Fibroblast of lung (primary cell): ENCODE measurements around the gene ROR2. TPM values are rescaled to one million over a fixed set of nuclear protein-coding genes. Genes with fewer than 3 reads are reported as not detected.

Source experiments
- DNase-seq, 2 donors: peaks; one replicate each; pipeline versions ENCODE4 v3.0.0 to v3.0.0-alpha.2; 2010; ENCODE audit warnings: low read depth in 2 of 2
- H2AFZ ChIP-seq: 2 replicates; pipeline ENCODE4 v1.5.1; 2012; ENCODE audit warnings: low read length, control low read depth, inconsistent platforms
- H3K27ac ChIP-seq: 2 replicates; pipeline ENCODE4 v1.5.1; 2011; ENCODE audit warnings: low read length, control low read depth; ENCODE audit not compliant: insufficient read depth
- H3K27me3 ChIP-seq: 2 replicates; pipeline ENCODE4 v1.5.1; 2011; ENCODE audit warnings: mild to moderate bottlenecking, low read length; ENCODE audit not compliant: control insufficient read depth, insufficient read depth
- H3K36me3 ChIP-seq: 2 replicates; pipeline ENCODE4 v1.5.1; 2011; ENCODE audit warnings: low read length; ENCODE audit not compliant: control insufficient read depth, insufficient read depth
- H3K4me1 ChIP-seq: 2 replicates; pipeline ENCODE4 v1.5.1; 2011; ENCODE audit warnings: low read length; ENCODE audit not compliant: control insufficient read depth, insufficient read depth; ENCODE audit errors: extremely low read depth
- H3K4me2 ChIP-seq: 2 replicates; pipeline ENCODE4 v1.5.1; 2011; ENCODE audit warnings: low read length, control low read depth; ENCODE audit not compliant: insufficient read depth; ENCODE audit errors: extremely low read depth
- H3K4me3 ChIP-seq, 4 experiments: fragments of 200-600 bp in 1 of 4; sonication (generic) in 1 of 4; replicated peaks in 1 of 4; 2 replicates each; pipeline ENCODE4 v1.5.1; 2011 to 2016; ENCODE audit warnings: low read length in 4 of 4, low read depth in 3 of 4, mild to moderate bottlenecking in 3 of 4, control low read depth in 2 of 4, inconsistent platforms in 1 of 4, mixed read lengths in 1 of 4; ENCODE audit not compliant: insufficient read depth in 1 of 4; ENCODE audit errors: control extremely low read depth in 1 of 4
- H3K79me2 ChIP-seq: 2 replicates; pipeline ENCODE4 v1.5.1; 2012; ENCODE audit warnings: mild to moderate bottlenecking, low read length, inconsistent platforms; ENCODE audit not compliant: control insufficient read depth, insufficient read depth
- H3K9ac ChIP-seq: 2 replicates; pipeline ENCODE4 v1.5.1; 2011; ENCODE audit warnings: mild to moderate bottlenecking, low read length, control low read depth; ENCODE audit not compliant: insufficient read depth
- H3K9me3 ChIP-seq: 2 replicates; pipeline ENCODE4 v1.5.1; 2012; ENCODE audit warnings: low read depth, low read length; ENCODE audit not compliant: control insufficient read depth, insufficient read depth
- H4K20me1 ChIP-seq: 2 replicates; pipeline ENCODE4 v1.5.1; 2011; ENCODE audit warnings: low read length; ENCODE audit not compliant: control insufficient read depth, insufficient read depth; ENCODE audit errors: extremely low read depth
- EZH2 ChIP-seq: IDR thresholded peaks from 2 replicates; pipeline ENCODE4 v1.5.1; 2012; ENCODE audit warnings: low read length, control low read depth, mild to moderate bottlenecking; ENCODE audit errors: missing control alignments
- polyA plus RNA-seq, 2 donors: library from polyadenylated mRNA; depleted of rRNA in 1 of 2; stranded (reverse) in 1 of 2; unstranded in 1 of 2; fragments of >200 nt; gene quantifications; 2 replicates each; pipeline ENCODE4 v1.2.1, GENCODE V29; 2011 to 2012; ENCODE audit warnings: missing spikeins in 1 of 2
- total RNA-seq: library from RNA; depleted of rRNA; stranded (reverse); fragments of >200 nt; gene quantifications from 2 replicates; pipeline ENCODE4 v1.2.1, GENCODE V29; 2014
- TF ChIP-seq, protein P1 (sequence below), 2 donors: IDR thresholded peaks in 1 of 2; conservative IDR thresholded peaks in 1 of 2; 1 replicate in 1 of 2; 2 replicates in 1 of 2; pipeline ENCODE4 v1.5.1; 2011 to 2012; ENCODE audit warnings: low read length in 2 of 2, control low read depth in 1 of 2, inconsistent platforms in 1 of 2, low read depth in 1 of 2, mild to moderate bottlenecking in 1 of 2

Gene ROR2
- total and polyA plus RNA-seq, 2 donors (not counting 1 experiment from before 2014, with no cell fraction given): 2.3 to 27.9 TPM

DNA sequence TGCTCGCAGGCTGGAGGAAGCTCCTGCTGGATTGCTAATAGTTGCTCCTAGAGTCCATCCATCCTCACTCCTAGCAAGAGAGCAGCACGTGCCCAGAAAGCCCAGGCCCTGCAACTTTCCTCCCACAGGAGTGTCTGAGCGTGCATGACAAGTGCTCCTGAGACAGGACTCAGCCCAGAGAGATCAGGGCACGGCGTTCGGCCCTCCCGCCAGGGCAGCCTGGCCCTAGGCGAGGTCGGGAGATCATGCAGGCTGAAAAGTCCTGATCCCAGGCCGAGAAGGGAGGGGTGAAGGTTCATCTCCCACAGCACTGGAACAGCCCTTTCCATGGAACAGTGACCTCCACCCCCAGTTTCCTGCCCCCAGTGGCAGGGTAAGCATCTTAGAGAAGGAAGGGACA, 94.8 kb downstream of the ROR2 start:
- no peak for DNase-seq
- H4K20me1 ChIP-seq: no peaks in the 10 kb centered on the region
- H3K4me1 ChIP-seq: no peaks in the 10 kb centered on the region
- no peaks in the 10 kb centered on the region for H3K79me2 ChIP-seq
- no peaks in the 10 kb centered on the region for H3K9me3 ChIP-seq
- H2AFZ ChIP-seq: no peak overlapping the region
- H3K4me3 ChIP-seq: no peak overlapping the region
- no peak overlapping the region for H3K27ac ChIP-seq
- no peaks in the 10 kb centered on the region for H3K27me3 ChIP-seq
- no peak overlapping the region for H3K4me2 ChIP-seq
- H3K36me3 ChIP-seq: no peaks in the 10 kb centered on the region
- TF ChIP-seq EZH2: no peak
- TF ChIP-seq, protein P1, sequence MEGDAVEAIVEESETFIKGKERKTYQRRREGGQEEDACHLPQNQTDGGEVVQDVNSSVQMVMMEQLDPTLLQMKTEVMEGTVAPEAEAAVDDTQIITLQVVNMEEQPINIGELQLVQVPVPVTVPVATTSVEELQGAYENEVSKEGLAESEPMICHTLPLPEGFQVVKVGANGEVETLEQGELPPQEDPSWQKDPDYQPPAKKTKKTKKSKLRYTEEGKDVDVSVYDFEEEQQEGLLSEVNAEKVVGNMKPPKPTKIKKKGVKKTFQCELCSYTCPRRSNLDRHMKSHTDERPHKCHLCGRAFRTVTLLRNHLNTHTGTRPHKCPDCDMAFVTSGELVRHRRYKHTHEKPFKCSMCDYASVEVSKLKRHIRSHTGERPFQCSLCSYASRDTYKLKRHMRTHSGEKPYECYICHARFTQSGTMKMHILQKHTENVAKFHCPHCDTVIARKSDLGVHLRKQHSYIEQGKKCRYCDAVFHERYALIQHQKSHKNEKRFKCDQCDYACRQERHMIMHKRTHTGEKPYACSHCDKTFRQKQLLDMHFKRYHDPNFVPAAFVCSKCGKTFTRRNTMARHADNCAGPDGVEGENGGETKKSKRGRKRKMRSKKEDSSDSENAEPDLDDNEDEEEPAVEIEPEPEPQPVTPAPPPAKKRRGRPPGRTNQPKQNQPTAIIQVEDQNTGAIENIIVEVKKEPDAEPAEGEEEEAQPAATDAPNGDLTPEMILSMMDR (conservative IDR thresholded peaks at IDR 0.05 in 1 of 2, IDR thresholded peaks at IDR 0.05 in 1 of 2; ENCODE audit: low read depth in 1 of 2, low read length in 2 of 2): no peak
- no peak overlapping the region for H3K9ac ChIP-seq

DNA sequence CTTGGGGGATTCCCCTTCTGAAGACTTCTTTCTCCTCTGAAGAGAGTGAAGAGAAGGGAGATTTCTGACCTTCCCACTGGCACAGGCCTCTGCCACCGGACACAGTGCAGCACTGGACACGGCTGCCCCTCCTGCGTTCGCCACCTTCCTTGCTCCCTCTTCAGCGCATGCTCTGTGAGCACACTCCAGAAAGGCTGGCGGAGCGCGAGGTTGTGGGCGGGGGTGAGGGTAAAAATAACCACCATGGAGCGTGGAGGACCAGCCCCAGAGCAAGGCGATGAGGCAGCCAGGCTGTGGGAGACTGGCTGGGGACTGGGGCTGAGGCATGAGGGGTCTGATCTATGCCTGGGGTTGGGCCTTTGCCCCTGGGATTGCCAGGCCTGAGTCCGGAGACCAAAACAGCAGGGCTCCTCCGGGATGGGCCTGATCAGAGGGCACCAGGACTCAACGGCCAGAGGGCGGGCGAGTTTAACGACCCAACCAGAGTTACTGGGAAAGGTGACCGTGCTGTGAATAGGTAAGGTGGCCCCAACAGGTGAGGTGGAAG, 97.2 kb downstream of the ROR2 start:
- H3K4me2 ChIP-seq: no peak overlapping the region
- TF ChIP-seq, protein P1 (conservative IDR thresholded peaks at IDR 0.05 in 1 of 2, IDR thresholded peaks at IDR 0.05 in 1 of 2; ENCODE audit: low read depth in 1 of 2, low read length in 2 of 2): no peak
- TF ChIP-seq EZH2: no peak
- no peaks in the 10 kb centered on the region for H3K79me2 ChIP-seq
- H3K9me3 ChIP-seq: no peaks in the 10 kb centered on the region
- H2AFZ ChIP-seq: no peak overlapping the region
- H3K27ac ChIP-seq: no peak overlapping the region
- H4K20me1 ChIP-seq: no peaks in the 10 kb centered on the region
- H3K27me3 ChIP-seq: no peaks in the 10 kb centered on the region
- H3K9ac ChIP-seq: no peak overlapping the region
- H3K4me3 ChIP-seq: no peak overlapping the region
- H3K4me1 ChIP-seq: no peaks in the 10 kb centered on the region
- no peak for DNase-seq
- no peaks in the 10 kb centered on the region for H3K36me3 ChIP-seq

DNA sequence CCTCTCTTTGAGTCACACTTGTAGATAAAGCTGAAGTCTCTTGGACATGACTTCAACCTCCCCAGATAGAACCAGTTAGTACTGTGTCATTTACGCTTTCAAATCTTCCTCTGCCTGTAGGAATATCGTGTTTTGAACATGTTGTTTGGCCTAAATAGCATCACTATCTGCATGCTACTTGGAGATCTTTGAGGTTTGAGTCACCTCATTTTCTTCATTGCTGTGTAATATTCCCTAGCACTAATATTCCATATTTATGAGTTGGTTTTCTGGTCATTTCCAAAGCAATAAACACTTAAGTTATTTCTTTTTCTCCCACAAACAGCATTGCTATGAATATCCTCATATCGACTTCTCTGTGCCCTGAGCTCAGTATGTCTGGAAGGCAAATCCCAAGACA, 100.3 kb downstream of the ROR2 start:
- H3K4me2 ChIP-seq: no peak overlapping the region
- H3K9ac ChIP-seq: no peak overlapping the region
- H3K79me2 ChIP-seq: no peaks in the 10 kb centered on the region
- no peak for DNase-seq
- no peaks in the 10 kb centered on the region for H3K36me3 ChIP-seq
- H4K20me1 ChIP-seq: no peaks in the 10 kb centered on the region
- no peak for TF ChIP-seq EZH2
- TF ChIP-seq, protein P1 (conservative IDR thresholded peaks at IDR 0.05 in 1 of 2, IDR thresholded peaks at IDR 0.05 in 1 of 2; ENCODE audit: low read depth in 1 of 2, low read length in 2 of 2): no peak
- H3K27ac ChIP-seq: no peak overlapping the region
- H3K27me3 ChIP-seq: no peaks in the 10 kb centered on the region
- peaks cover 2% of the 10 kb centered on the region for H3K4me1 ChIP-seq
- no peaks in the 10 kb centered on the region for H3K9me3 ChIP-seq
- H3K4me3 ChIP-seq: no peak overlapping the region
- H2AFZ ChIP-seq: no peak overlapping the region
